ENCODE results near the gene SNRNP25.
A peak's percentile ranks its signal among the peaks of the same experiment; 100 is the strongest.

The SNRNP25 gene

DNA sequence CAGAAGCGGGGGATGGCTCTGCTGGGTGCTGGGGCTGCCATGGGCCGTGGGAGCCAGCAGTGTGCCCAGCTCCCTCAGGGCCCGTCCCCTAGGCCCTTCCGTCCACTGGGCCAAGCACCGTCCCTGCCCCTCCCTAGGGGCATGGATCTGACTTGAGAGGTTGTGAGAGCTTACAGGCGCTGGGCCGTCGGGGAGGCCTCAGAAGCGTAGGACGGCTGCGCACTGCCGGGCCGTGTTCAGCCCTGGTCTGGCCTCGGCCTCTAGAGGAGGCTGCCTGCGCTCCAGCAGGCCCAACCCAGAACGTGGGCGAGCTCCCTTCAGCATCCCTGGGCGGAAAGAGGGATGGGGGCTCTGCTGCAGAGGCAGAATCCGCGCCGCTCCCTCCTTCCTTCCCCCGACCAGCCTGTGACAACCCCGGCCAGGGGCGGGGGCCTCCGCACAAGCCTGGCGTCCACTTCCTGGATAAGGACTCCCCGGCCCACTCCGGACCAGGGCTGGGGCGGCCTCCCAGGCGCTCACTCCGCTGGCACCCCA is 23.7 kb downstream of the SNRNP25 start:
- no peak for DNase-seq (ENCODE audit: low read depth in 1 of 2, low spot score in 1 of 2)

DNA sequence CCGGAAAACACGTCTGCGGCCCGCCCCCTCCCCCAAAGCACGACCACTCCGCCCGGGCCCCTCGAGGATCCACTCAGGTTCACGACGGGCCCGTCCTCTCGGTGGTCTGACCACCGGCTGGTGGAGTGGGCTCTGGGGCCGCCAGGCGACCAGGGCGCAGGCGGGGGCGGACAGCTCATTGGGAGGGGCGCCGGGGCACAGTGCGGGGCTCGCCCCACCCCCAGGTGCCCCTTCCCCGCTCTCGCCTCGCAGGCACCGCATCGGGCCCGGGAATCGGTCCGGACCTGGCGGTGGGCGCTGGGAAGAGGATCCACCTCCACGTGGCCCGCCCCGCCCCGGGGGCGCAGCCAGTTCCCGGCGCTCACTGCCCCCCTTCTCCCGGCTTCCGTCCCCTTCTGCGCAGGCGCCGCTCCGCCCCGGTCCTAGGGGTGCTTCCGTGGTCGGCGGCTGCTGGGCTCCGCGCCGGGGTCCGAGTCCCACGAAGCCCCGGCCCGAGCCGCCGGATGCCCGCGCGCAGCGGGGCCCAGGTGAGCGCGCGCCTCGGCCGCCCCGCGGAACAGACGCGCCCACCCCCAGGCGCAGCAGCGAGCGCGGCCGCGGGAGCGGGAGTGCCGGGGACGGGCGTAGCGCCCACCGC is 24.3 kb downstream of the SNRNP25 start, which contains the start of gene MPG:
Gene MPG (plus strand): TSS at position 419 of the 637 bp plus-strand sequence. CDS start 85 bp downstream, at position 504.
- DNase-seq (ENCODE audit: low read depth in 1 of 2, low spot score in 1 of 2) = peak; percentile 64 to 73

DNA sequence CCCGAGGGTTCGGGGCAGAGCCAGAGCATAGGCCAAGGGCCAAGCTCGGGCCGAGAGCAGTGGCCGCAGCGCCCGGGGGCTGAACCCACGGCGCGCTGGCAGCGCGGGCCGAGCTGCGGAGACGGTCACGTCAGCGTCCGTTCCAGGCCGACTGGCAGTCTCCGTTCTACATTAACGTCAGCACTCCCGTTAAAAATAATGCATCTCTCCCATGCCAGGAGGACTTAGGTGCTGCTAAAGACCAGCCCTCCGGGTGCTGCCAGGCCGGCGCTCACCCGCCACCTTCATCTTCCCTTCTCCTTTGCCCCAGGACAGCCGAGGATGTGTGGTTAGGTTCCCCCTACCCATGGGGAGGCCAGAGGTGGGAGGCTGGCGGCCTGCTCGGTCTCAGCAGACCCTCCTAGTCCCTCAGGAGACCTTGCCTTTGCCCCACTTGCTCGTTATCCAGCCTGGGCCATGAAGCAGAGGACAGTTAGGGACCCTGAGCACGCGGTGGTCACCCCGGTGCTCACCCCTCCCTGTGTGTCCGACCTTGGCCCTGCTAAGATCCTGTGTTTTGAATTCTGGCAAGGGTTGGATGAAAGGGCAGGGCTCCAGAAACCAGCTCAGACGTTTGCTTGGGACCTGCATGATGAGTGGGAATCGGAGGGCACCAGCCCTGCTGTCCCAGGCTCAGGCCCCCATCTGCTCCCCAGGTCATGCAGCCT is 25.0 kb downstream of the SNRNP25 start:
- no peak for DNase-seq (ENCODE audit: low read depth in 1 of 2, low spot score in 1 of 2)

DNA sequence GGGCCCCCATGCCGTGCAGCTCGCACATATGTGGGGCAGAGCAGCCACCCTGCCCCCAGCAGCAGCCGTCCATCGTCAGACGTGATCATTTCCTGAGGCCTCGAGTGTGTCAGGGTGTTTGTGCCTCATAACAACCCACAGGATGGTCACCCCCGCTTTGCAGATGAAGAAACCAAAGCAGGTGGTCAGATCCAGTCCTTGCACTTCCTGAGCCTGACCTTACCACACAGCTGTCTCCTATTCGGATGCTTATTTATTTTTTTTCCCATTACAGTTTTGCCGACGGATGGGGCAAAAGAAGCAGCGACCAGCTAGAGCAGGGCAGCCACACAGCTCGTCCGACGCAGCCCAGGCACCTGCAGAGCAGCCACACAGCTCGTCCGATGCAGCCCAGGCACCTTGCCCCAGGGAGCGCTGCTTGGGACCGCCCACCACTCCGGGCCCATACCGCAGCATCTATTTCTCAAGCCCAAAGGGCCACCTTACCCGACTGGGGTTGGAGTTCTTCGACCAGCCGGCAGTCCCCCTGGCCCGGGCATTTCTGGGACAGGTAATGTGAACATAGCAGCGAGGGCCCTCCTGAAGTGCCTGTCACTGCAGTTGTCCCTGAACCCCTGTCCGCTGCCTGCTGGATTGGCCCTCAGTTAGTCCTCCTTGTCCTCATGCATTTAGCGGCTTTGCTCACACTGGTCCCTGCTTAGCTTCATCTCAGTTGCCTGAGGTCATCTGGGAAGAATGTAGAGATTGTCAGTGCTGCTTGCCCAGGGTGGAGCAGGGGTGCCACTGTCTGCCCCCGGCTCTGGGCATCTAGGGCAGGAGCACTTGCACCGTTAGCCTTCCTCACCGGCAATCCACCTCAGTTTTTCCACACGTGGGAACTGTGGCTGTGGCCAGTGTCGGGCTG is 25.8 kb downstream of the SNRNP25 start:
- DNase-seq (ENCODE audit: low read depth in 1 of 2, low spot score in 1 of 2) = no peak

DNA sequence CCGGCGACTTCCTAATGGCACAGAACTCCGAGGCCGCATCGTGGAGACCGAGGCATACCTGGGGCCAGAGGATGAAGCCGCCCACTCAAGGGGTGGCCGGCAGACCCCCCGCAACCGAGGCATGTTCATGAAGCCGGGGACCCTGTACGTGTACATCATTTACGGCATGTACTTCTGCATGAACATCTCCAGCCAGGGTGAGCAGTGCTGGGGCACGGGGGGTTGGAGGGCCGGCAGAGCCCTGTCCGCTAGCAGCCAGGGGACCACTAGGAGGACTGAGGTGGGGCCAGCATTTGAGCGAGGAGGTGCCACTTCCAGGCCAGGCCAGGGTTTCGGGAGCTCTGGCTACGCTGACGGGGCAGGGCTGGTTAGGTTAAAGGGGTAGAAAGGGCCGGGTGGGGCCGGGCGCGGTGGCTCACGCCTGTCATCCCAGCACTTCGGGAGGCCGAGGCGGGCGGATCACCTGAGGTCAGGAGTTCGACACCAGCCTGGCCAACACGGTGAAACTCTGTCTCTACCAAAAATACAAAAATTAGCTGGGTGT is 29.5 kb downstream of the SNRNP25 start:
- DNase-seq (ENCODE audit: low read depth in 1 of 2, low spot score in 1 of 2) = no peak

DNA sequence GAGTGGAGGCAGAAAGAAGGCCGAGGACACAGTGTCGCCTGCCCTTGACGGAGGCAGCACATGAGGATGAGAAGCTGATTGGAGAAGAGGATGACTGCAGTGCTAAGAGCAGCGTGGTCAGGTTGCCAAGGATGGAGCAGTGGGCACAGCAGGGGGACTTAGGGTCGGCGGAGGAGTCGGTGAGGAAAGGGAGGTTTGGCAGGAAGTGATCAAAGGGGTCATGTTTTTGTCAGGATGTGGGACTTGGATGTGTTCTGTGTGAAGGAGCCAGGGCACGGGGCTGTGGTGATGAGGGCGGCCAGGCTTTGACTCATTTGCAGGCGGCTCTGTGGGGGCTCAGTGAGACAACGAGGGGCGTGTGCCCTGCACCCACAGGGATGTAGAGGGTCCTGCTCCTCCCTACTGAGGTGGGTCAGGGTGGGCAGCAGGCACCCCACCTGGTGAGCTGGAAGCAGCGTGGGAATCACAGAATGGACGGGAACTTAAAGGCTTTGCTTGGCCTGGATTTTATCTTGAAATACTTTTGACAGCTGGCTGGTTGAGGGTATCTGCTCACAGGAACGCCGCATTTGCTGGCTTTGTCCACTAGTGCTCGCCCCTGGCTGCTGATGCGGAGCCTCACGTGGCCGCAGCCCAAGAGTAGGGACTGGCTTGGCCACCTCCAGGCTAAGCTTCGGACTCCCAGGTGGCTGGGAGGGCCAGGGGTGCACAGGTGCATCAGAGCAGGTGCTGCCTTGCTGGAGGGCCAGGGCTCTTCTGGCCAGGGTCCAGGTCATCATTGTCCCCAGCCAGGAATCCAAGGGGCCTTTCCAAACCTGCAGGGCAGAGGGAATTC is 30.4 kb downstream of the SNRNP25 start:
- DNase-seq (ENCODE audit: low read depth in 1 of 2, low spot score in 1 of 2) = no peak

DNA sequence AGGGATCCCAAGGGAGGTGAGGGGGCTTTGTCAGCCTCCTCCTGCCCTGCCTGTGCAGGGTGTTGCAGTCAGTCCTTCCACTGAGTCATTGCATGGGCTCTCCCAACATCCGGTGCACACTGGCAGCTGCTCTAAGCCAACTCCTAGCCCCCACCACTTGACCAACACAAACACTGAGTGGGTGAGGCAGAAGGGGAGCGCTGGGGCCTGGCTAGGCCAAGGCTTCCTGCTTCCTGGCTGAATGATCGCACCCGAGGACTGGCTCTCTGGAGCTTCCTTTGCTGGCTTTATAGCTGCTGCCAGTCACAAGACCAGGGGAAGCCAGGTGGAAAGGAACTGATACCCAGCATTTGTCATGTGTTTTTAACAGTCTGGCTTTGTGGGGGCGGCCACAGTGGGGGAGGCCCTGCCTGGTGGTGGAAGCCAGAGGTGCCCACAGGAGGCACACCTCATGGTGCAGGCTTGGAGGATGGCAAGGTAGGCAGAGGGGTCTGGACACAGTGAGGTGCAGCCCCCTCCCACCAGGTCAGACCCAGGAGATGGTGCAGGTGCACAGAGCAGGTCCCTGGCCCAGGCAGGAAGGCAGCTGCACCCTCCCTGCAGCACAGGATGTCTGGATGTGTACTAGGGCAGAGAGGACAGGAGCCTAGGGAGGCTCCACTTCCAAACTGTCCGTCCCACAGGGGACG is 31.2 kb downstream of the SNRNP25 start:
- DNase-seq (ENCODE audit: low read depth in 1 of 2, low spot score in 1 of 2) = no peak

DNA sequence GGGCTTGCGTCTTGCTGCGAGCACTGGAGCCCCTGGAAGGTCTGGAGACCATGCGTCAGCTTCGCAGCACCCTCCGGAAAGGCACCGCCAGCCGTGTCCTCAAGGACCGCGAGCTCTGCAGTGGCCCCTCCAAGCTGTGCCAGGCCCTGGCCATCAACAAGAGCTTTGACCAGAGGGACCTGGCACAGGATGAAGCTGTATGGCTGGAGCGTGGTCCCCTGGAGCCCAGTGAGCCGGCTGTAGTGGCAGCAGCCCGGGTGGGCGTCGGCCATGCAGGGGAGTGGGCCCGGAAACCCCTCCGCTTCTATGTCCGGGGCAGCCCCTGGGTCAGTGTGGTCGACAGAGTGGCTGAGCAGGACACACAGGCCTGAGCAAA is 31.8 kb downstream of the SNRNP25 start:
- DNase-seq (ENCODE audit: low read depth in 1 of 2, low spot score in 1 of 2) = no peak

DNA sequence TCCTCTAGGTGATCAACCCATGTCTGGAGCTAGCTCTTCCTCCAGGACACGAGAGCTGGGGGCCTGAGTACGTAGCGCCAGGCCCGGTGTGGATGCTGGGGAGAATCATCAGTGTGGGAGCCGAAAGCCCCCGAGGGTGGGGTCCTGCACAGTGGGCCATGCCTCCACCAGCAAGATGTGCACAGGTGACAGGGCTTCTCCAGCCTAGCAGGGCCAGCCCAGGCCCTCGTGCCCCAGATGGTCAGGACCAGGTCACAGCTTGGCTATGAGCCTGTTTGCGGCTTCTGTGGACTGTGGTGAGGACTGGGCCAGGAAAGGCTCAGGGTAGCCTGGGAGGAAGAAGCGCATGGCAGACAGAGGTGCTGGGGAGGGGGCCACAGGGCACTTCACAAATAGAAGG is 32.2 kb downstream of the SNRNP25 start:
- DNase-seq (ENCODE audit: low read depth in 1 of 2, low spot score in 1 of 2) = no peak

DNA sequence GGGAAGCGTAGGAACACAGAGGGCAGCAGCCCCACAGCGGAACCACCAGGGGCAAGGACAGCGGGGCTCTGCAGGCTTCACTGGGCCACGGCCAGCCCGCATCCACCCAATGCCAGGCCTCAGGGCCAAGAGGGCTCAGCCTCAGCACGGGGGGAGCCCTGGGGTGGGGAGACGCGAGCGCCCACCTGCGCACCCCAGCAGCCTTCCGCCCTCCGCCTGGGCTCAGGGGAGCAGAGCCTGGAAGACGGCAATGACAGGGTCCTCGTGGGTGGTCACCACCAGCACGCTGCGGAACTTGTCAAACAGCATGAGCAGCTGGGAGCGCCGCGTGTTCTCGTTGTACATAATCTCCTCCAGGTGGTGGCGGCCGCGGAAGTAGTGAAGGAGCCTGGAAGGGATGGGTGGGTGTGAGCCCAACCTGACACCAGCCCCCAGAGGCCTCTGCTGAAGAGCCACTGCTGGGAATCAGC is 32.9 kb downstream of the SNRNP25 start:
- no peak for DNase-seq (ENCODE audit: low read depth in 1 of 2, low spot score in 1 of 2)

DNA sequence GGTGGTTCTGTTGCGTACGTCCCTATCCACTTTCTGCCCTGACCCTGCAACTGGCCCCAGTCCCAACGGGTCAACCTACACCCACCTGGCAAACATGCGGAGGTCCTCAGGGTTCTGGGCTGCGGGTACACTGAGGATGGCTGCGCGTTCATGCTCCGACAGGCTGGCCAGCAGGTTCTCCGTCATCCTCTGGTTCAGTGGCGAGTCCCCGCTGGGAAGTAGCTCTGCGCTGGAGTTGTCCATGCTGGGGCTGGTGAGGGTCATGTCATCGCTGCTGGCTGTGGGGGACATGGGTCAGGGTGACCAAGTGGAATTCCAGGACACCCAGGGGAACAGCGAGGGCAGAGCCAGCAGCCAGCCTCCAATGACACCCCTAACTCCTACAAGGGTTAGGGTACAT is 35.0 kb downstream of the SNRNP25 start:
- DNase-seq (ENCODE audit: low read depth in 1 of 2, low spot score in 1 of 2) = no peak

DNA sequence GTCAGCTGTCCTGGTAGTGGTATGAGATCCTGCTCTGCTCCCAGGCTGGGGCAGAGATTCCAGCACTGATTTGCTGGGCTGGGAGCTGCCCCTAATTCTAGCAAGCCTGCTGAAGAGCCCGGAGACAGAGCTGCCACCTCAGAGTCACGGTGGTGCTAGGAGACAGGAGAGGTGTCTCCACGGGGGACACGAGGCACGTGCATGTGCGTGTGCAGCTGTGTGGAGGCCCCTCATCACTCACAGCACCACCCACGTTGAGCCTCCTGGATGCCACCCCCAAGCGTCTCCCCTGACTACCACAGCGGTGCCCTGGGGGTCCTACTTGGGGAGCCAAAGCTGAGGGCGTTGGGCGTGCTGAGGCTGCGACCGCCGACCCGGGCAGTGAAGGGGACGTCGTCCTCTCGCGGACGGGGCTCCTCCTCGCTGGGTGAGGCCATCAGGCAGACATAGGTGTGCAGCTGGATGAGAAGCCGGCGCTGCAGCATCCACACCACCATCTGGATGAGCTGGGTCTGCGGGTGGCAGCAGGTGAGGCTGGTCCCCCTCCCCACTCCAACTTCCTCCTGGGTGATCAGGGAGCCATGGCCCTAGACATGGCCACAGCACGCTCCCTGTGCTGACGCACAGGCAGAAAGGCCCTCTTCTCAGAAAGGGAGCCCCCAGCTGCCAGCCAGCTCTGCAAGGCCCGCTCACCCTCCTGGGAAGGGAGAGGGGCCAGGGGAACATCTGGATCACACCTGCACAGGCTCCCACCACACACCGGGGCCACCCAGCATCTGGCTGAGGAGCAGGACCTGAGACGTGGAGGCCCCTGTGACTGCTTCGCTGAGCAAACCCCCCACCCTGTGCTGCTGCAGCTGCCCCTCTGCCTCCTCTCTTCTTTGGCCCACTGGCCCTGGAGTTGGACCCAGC is 36.0 kb downstream of the SNRNP25 start:
- DNase-seq (ENCODE audit: low read depth in 1 of 2, low spot score in 1 of 2) = no peak

DNA sequence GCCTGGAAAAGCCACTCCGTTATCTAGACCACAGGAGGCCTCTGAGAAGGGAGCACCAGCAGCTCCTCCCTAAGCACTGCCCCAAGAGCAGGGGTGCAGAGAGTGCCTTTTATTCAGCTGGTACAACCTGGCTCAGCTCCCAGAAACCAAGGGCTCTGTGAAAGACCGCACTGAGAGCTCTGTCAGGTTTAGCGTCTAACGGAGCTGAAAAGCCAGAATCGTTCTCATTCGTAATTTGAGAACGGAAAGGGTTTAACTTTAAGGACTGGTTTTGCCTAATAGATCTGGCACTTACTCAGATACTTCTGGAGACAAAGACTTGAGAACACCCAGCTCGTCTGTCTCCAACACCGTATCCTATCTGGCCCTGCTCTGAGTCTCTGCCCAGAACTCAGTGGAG is 37.9 kb downstream of the SNRNP25 start:
- DNase-seq (ENCODE audit: low read depth in 1 of 2, low spot score in 1 of 2) = no peak

DNA sequence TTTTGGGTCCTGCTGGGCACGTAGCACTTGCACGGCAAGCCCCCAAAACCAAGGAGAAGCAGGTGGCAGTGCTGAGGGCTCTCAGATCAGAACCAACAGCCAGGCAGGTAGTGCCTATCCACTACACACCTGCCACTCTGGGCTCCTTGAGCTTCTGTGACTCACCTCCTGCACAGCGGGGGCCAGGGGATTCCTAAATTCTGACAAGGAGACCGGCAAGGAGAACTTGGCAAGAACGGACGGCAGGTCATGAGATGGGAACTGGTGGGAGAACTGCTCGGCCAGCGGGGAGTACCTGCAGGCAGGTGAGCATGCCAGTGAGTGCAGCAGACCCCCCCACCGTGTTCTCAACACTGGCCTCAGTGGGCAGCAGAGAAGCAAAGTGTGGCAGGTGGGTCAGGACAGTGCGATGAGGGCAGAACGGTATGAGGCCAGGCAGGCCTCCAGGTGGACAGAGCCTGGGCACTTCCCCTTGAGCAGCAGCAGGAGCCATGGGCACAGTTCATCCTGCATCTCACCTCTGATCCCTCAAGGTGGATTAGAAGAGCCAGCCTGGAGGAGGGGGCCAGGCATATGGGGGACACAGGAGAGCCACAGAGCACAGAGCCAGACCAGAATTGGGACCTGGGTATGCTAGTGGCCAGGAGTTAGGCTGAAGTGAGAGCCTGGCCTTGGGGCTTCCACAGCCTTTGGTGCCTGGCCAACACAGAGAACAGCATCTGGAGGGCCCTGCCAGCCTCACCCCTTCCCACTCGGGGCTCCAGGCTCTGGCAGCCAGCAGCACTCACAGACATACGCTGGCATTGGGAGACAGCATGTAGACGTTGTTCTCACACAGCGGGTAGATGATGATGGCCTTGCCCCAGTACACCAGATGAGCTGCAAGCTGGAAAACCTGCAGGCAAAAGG is 39.1 kb downstream of the SNRNP25 start:
- no peak for DNase-seq (ENCODE audit: low read depth in 1 of 2, low spot score in 1 of 2)

DNA sequence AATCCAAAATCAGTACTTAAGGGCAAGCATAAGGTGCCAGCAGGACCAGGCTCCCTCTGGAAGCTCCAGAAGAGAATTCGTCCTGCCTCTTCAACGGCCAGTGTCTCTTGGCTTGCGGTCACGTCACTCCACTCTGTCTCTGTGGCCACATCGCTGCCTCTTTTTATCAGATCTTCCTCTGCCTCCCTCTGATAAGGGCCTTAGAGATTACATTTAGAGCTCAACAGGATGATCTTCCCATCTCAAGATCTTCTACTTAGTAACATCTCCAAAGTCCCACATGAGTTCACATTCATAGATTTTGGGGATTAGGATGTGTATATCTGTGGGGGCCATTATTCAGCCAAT is 41.3 kb downstream of the SNRNP25 start:
- no peak for DNase-seq (ENCODE audit: low read depth in 1 of 2, low spot score in 1 of 2)

DNA sequence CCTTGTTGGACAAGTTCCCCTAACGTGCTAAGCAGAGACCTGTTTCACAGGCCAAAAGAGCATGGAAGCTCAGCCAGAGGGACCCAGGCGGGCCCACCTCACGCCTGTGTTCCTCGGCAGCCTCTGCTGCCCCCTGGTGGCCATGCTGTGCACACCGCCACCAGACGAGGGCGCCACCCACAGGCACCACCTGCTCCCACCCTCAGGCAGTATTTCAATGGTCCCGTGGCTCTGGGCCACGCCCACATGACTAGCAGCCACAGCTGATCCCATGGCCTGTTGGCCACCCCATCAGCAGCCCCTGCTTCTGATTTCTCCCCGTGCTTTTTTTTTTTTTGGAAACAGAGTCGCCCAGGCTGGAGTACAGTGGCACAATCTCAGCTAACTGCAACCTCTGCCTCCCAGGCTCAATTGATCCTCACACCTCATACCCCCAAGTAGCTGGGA is 43.3 kb downstream of the SNRNP25 start:
- peak; percentile 76 to 85 for DNase-seq (ENCODE audit: low read depth in 1 of 2, low spot score in 1 of 2)

DNA sequence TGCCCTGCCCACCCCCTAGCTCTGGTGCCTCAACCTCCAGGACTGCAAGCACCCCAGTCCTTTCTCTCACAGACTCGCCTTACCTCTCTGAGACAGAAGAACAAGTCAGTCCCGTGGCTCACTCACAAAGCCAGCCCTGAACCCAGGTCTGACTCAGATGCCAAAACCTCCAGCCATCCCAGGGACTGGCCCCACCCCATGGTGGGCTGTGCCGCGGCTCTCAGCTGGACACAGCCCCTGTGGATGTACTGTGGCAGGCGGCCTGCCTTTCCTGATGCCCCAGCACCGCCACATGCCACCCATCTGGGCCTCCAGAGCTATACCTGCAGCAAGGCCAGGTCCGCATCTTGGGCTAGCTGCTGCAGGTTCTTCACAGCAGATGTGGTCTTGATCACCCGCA is 44.2 kb downstream of the SNRNP25 start:
- DNase-seq (ENCODE audit: low read depth in 1 of 2, low spot score in 1 of 2) = no peak

DNA sequence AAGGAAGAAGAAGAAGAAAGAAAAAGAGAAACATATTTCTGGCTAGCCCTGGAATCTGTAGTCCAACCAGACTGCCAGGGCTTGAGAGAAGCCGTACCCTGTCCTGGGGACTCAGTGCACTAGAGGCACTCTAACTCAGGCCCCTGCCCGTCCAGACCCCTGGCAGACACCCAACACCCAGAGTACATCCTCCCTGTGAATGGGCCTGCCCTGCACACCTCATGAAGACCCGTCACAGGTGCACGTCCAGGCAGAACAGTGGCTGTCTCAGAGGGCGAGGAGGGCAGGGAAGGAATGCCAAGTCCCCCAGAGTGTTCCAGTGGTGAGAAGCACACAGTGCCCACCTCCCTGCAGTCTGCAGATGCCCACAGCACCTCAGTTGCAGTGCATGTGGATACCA is 47.4 kb downstream of the SNRNP25 start:
- no peak for DNase-seq (ENCODE audit: low read depth in 1 of 2, low spot score in 1 of 2)
